Activated CD8-positive, alpha-beta memory T cell treated with anti-CD3 and anti-CD28 coated beads, Interleukin-2, amount 10 ng/mL, durations not matched to agents 7 days and 5 days (primary cell): ENCODE measurements around the gene SLC35F3. TPM values are rescaled to one million over a fixed set of nuclear protein-coding genes. Genes with fewer than 3 reads are reported as not detected.
"Not testable (repeated sequence)": the region's sequence is repeated elsewhere in the genome, so short reads cannot be mapped to it uniquely, and the experiment has no call there.

ENCODE experiments used
- ATAC-seq: fragments of 150-1000 bp; cut with Tn5 transposase; one replicate; pipeline ENCODE4 v1.10.0; 2021; ENCODE audit warnings: moderate library complexity
- CTCF ChIA-PET: fragments of 350-600 bp; sonication (Branson Sonifier 250); formaldehyde crosslinking; loops from one replicate; lab custom pipeline; 2021; ENCODE audit warnings: antibody characterized with exemption; lab: Charles Lee
- DNase-seq: peaks from one replicate; pipeline ENCODE4 v3.0.0-alpha.2; 2020
- H3K27ac Mint-ChIP-seq: one replicate; pipeline ENCODE4 v1.8.0; 2021; ENCODE audit warnings: mild to moderate bottlenecking, mixed read lengths
- H3K27me3 Mint-ChIP-seq: one replicate; pipeline ENCODE4 v1.8.0; 2021; ENCODE audit warnings: mixed read lengths
- H3K36me3 Mint-ChIP-seq: one replicate; pipeline ENCODE4 v1.8.0; 2021; ENCODE audit warnings: mild to moderate bottlenecking, mixed read lengths
- H3K4me1 Mint-ChIP-seq: one replicate; pipeline ENCODE4 v1.8.0; 2021; ENCODE audit warnings: mixed read lengths
- H3K4me3 Mint-ChIP-seq: one replicate; pipeline ENCODE4 v1.8.0; 2021; ENCODE audit warnings: mild to moderate bottlenecking, moderate library complexity, mixed read lengths
- H3K9me3 Mint-ChIP-seq: one replicate; pipeline ENCODE4 v1.8.0; 2022; ENCODE audit warnings: low read depth, mixed read lengths
- total RNA-seq, 2 experiments: library from RNA; stranded (reverse); gene quantifications; one replicate each; pipeline ENCODE4 v1.2.3, GENCODE V29; 2021

SLC35F3 gene
- total RNA-seq, 2 experiments from 2014 or later, result 13.8 to 16.8 TPM

- Mint-ChIP-seq H3K9me3 (no peaks in the 10 kb centered on the region), H3K27me3 (peaks cover 37% of the 10 kb centered on the region), H3K4me3 (no peak overlapping the region), H3K36me3 (no peaks in the 10 kb centered on the region), H3K4me1 (no peaks in the 10 kb centered on the region), H3K27ac (no peak overlapping the region)
- ATAC-seq (no peak), DNase-seq (no peak)
- CTCF ChIA-PET, result interaction anchor here (1.5 kb wide), 1 partner anchor 26 kb away, joined by 3 read pairs; no protein-coding TSS in a partner anchor
Measured at GRCh38 chr1:234139966-234140365, 235.5 kb downstream of the SLC35F3 start.

- H3K9me3 Mint-ChIP-seq, result no peaks in the 10 kb centered on the region
- no peak for DNase-seq
- no peak overlapping the region for H3K27ac Mint-ChIP-seq
- no peak for ATAC-seq
- CTCF ChIA-PET, result interaction anchor here (1.5 kb wide), 1 partner anchor 26 kb away, joined by 3 read pairs; no protein-coding TSS in a partner anchor
- H3K36me3 Mint-ChIP-seq, result no peaks in the 10 kb centered on the region
- no peaks in the 10 kb centered on the region for H3K4me1 Mint-ChIP-seq
- no peak overlapping the region for H3K4me3 Mint-ChIP-seq
- H3K27me3 Mint-ChIP-seq, result peaks cover 42% of the 10 kb centered on the region
Measured at GRCh38 chr1:234140388-234140787, 235.9 kb downstream of the SLC35F3 start.

GRCh38 chr1:234141006-234141405 lies 236.5 kb downstream of the SLC35F3 start:
- Mint-ChIP-seq H3K4me3 (no peak overlapping the region), H3K27ac (no peak overlapping the region), H3K36me3 (no peaks in the 10 kb centered on the region), H3K4me1 (no peaks in the 10 kb centered on the region), H3K9me3 (no peaks in the 10 kb centered on the region), H3K27me3 (peaks cover 42% of the 10 kb centered on the region)
- no peak for ATAC-seq
- CTCF ChIA-PET, result interaction anchor here (1.5 kb wide), 1 partner anchor 27 kb away, joined by 3 read pairs; no protein-coding TSS in a partner anchor
- no peak for DNase-seq

DNA sequence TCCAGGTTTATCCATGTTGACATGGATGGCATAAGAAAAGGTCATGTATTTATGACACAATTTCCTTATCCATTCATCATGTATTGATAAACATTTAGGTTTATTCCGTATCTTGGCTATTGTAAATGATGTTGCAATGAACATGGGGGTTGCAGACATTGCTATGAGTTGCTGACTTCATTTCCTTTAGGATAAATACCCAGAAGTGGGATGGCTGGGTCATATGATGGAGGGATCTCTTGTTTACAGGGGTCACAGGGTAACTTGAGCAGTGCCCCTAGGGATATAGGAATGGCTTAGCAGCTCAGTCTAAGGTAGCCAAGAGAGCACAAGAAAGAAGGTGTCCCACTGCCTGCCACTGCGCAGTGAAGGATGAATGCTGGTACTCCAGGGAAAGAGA lies 239.2 kb downstream of the SLC35F3 start:
- Mint-ChIP-seq H3K4me3 (no peak overlapping the region), H3K9me3 (peaks cover 8% of the 10 kb centered on the region), H3K36me3 (peaks cover 3% of the 10 kb centered on the region), H3K4me1 (peaks cover 6% of the 10 kb centered on the region), H3K27me3 (peaks cover 37% of the 10 kb centered on the region), H3K27ac (no peak overlapping the region)
- CTCF ChIA-PET, result no interaction called here
- ATAC-seq (no peak), DNase-seq (no peak)

DNA sequence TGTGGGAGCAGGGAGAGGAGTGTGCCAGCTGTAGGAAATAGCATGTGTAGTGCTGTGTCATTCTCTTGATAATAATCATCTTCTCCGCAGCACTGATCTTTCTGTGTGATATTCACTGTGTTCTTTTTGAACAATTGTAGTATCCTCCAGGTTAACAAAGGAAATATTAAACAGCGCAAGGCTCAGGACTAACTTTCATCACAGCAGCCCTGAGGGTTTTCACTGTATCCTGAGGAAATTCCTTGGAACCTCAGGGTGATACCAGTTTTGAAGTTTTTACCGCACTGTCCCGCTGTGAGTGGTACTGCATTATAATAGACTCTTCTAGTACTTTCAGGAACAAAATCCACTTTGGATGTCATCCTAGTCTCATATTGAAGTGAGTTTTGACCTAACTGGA lies 240.4 kb downstream of the SLC35F3 start:
- H3K4me1 Mint-ChIP-seq, result peaks cover 8% of the 10 kb centered on the region
- ATAC-seq (no peak), DNase-seq (no peak)
- no peak overlapping the region for H3K4me3 Mint-ChIP-seq
- H3K9me3 Mint-ChIP-seq, result peaks cover 8% of the 10 kb centered on the region
- H3K36me3 Mint-ChIP-seq, result peaks cover 3% of the 10 kb centered on the region
- CTCF ChIA-PET, result no interaction called here
- peaks cover 43% of the 10 kb centered on the region for H3K27me3 Mint-ChIP-seq
- no peak overlapping the region for H3K27ac Mint-ChIP-seq

DNA sequence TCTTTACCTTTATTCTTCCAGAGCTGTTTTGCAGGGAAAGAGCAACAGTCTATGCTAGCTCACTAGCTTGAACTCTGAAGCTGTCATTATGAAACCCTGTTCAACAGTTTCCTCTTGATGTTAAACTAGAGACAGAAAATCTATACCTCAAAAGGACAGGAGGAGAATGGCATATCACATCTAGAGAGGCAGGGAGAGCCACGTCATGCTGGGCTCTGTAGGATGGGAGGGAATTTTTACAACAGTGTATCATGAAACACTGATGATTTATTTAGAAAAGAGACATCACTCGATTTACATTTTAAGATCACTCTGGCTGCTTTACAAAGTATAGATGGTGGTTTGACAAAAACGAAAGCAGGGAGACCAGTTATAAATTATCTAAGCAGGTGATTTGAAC lies 243.9 kb downstream of the SLC35F3 start:
- H3K9me3 Mint-ChIP-seq, result peaks cover 8% of the 10 kb centered on the region
- no peak overlapping the region for H3K27ac Mint-ChIP-seq
- peak overlapping the region; percentile 0 for H3K4me3 Mint-ChIP-seq
- DNase-seq (no peak), ATAC-seq (no peak)
- H3K27me3 Mint-ChIP-seq, result peaks cover 50% of the 10 kb centered on the region
- CTCF ChIA-PET, result interaction anchor here (1.4 to 1.9 kb wide), 2 partner anchors 34 to 122 kb away, joined by 3 to 6 read pairs; no protein-coding TSS in a partner anchor
- H3K4me1 Mint-ChIP-seq, result peaks cover 13% of the 10 kb centered on the region
- peaks cover 3% of the 10 kb centered on the region for H3K36me3 Mint-ChIP-seq

- no peak overlapping the region for H3K27ac Mint-ChIP-seq
Measured at GRCh38 chr1:234148816-234149215, 244.3 kb downstream of the SLC35F3 start.

DNA sequence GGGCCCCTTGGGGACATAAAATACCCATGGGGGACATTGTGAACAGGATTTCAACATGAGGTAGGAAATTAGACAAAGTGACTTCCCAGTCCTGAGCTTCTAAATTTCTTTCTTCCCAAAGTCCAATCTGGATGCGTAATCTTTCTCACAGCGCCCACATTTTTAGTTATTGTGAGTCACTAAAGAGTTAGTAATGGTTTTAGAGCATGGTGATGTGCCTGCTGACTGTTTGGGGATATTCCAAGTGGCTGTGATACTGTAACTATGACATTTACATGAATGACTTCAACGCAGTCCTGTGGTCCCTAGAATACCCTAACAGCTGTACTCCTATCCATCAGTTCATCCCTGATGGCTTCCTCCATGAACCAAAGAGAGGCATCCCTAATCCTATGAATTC lies 244.7 kb downstream of the SLC35F3 start:
- H3K4me3 Mint-ChIP-seq, result no peak overlapping the region
- H3K36me3 Mint-ChIP-seq, result peaks cover 3% of the 10 kb centered on the region
- CTCF ChIA-PET, result interaction anchor here (1.4 to 1.7 kb wide), 3 partner anchors 64 to 160 kb away, joined by 3 to 5 read pairs (median 4); no protein-coding TSS in a partner anchor
- H3K27me3 Mint-ChIP-seq, result peaks cover 45% of the 10 kb centered on the region
- no peak overlapping the region for H3K27ac Mint-ChIP-seq
- ATAC-seq (no peak), DNase-seq (no peak)
- peaks cover 8% of the 10 kb centered on the region for H3K9me3 Mint-ChIP-seq
- H3K4me1 Mint-ChIP-seq, result peaks cover 13% of the 10 kb centered on the region

More at GRCh38 chr1:234148816-234149215, 244.3 kb downstream of the SLC35F3 start:
- Mint-ChIP-seq H3K9me3 (peaks cover 8% of the 10 kb centered on the region), H3K27me3 (peaks cover 46% of the 10 kb centered on the region), H3K4me1 (peaks cover 13% of the 10 kb centered on the region), H3K36me3 (peaks cover 3% of the 10 kb centered on the region), H3K4me3 (no peak overlapping the region)
- CTCF ChIA-PET, result interaction anchor here (1.4 to 1.7 kb wide), 2 partner anchors 64 to 122 kb away, joined by 3 to 4 read pairs; no protein-coding TSS in a partner anchor
- DNase-seq (no peak), ATAC-seq (no peak)

DNA sequence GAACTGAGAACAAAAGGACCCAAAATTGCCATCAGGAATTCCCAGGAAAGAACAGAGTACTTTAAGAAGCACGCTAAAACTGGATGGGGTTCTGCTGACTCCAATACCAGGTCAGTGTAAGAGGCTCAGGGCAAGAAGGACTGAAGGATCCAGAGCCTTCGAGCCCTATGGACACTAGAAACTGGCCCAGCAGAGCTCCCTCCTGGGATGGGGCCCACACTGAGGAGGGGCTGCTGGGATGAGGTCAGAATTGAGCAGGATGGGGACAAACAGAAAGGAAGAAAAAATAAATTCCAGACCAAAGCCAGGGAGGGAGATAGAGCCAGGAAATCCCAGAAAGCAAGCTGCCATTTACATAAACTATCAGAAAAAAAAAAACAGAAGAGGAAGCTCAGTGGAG lies 246.4 kb downstream of the SLC35F3 start:
- ATAC-seq, result no peak
- peaks cover 3% of the 10 kb centered on the region for H3K36me3 Mint-ChIP-seq

GRCh38 chr1:234152344-234152743 lies 247.9 kb downstream of the SLC35F3 start:
- not testable (repeated sequence) for DNase-seq, H3K27ac Mint-ChIP-seq, ATAC-seq, H3K9me3 Mint-ChIP-seq, H3K36me3 Mint-ChIP-seq, H3K4me3 Mint-ChIP-seq
- Mint-ChIP-seq H3K4me1 (peaks cover 13% of the 10 kb centered on the region), H3K27me3 (peaks cover 27% of the 10 kb centered on the region)
- CTCF ChIA-PET, result interaction anchor here (1.5 kb wide), 1 partner anchor 158 kb away, joined by 3 read pairs; no protein-coding TSS in a partner anchor

More for the DNA sequence above, 246.4 kb downstream of the SLC35F3 start:
- Mint-ChIP-seq H3K4me3 (no peak overlapping the region), H3K27ac (no peak overlapping the region), H3K4me1 (peaks cover 13% of the 10 kb centered on the region), H3K9me3 (peaks cover 8% of the 10 kb centered on the region), H3K27me3 (peaks cover 31% of the 10 kb centered on the region)
- no peak for DNase-seq
- CTCF ChIA-PET, result interaction anchor here (1.0 to 1.5 kb wide), 4 partner anchors 37 to 180 kb away, joined by 3 to 5 read pairs (median 3); no protein-coding TSS in a partner anchor

DNA sequence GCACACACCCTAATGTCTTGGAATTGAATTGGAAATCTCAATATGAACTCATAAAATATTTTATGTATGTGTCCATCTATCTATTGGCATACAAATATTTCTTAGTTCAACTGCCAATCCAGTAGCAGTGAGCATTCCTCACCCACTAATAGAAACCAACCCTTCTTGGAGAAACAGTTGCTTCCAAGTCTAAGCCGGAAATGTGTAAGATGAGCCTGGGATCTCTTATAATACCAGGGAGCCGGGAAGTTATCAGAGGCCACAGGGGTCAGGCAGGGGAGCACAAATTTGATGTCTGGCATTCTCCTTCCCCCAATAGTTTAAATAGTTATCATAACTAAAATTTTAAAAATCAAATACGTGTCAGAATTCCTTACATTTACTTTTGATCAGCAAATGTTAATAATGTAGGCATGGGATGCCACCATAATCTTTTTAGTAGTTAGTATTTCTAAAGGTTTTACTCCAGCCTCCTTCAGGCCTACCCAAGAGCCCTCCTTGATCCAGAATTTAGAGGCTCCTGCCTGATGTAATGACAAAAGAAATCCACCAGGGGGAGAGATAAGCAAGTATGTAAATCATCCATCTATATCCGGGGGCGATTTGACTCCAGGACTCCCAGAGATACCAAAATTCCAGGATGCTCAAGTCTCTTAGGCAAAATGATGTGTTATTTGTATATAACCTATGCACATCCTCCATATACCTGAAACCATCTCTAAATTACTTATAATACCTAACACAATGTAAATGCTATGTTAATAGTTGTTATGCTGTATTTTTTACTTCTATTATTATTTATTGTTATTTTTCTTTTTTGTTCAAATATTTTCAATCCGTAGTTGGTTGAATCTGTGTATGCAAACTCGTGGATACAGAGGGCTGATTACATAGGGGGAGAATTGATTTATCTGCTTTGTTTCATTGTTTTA lies 250.1 kb downstream of the SLC35F3 start:
- no peaks in the 10 kb centered on the region for H3K36me3 Mint-ChIP-seq
- DNase-seq (no peak), ATAC-seq (peak; percentile 63)
- CTCF ChIA-PET, result interaction anchor here (0.8 to 1.2 kb wide), 6 partner anchors 17 to 173 kb away, joined by 3 to 8 read pairs (median 4); no protein-coding TSS in a partner anchor
- no peak overlapping the region for H3K27ac Mint-ChIP-seq
- H3K9me3 Mint-ChIP-seq, result no peaks in the 10 kb centered on the region
- no peak overlapping the region for H3K4me3 Mint-ChIP-seq
- H3K27me3 Mint-ChIP-seq, result peaks cover 21% of the 10 kb centered on the region
- peaks cover 4% of the 10 kb centered on the region for H3K4me1 Mint-ChIP-seq

GRCh38 chr1:234162661-234163060 lies 258.2 kb downstream of the SLC35F3 start:
- Mint-ChIP-seq H3K4me1 (peaks cover 8% of the 10 kb centered on the region), H3K27ac (no peak overlapping the region), H3K9me3 (peaks cover 2% of the 10 kb centered on the region), H3K4me3 (no peak overlapping the region), H3K36me3 (no peaks in the 10 kb centered on the region), H3K27me3 (peaks cover 17% of the 10 kb centered on the region)
- DNase-seq, result no peak
- CTCF ChIA-PET, result interaction anchor here (1.3 kb wide), 1 partner anchor 13 kb away, joined by 3 read pairs; no protein-coding TSS in a partner anchor
- ATAC-seq, result no peak

DNA sequence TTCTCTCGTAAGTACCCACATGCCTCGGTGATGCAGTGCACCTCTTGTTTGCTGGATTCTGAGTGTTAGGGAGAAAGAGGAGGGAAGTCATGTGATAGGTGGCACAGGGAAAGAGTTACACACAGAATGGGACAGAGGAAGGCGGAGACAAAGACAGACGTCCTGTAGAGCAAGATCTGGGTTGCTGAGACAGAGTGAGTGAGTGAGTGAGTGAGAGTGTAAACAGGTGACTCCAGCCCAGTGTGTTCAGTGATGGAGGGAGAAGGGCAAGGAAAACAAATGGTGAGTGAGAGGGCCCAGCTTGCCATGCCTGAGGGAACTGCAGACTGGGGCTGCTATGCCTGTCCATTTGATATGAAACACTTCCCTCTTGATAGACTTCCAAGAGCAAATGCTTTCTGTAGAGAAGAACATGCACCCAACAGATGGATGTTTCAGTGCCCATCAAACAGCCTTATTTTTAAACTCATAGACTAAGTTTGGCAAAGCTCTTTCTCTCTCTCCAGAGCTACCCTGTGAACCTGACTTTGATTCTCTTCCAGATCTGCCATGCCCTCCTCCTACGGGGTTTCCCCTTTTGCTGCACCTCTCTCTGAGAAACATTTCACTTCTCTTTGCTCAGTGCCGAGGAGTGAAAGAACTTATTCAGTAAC lies 258.9 kb downstream of the SLC35F3 start:
- ATAC-seq, result no peak
- H3K27ac Mint-ChIP-seq, result no peak overlapping the region
- H3K4me1 Mint-ChIP-seq, result peaks cover 8% of the 10 kb centered on the region
- no peak for DNase-seq
- peaks cover 13% of the 10 kb centered on the region for H3K27me3 Mint-ChIP-seq
- no peaks in the 10 kb centered on the region for H3K36me3 Mint-ChIP-seq
- CTCF ChIA-PET, result interaction anchor here (1.3 kb wide), 1 partner anchor 13 kb away, joined by 3 read pairs; no protein-coding TSS in a partner anchor
- H3K4me3 Mint-ChIP-seq, result no peak overlapping the region
- peaks cover 2% of the 10 kb centered on the region for H3K9me3 Mint-ChIP-seq
